HG02870 (cell line): ENCODE measurements around the gene XPC.

Experiments
- ATAC-seq: cut with Tn5 transposase; IDR thresholded peaks from one replicate; pipeline ENCODE4 v1.9.1; 2021; ENCODE audit warnings: mild to moderate bottlenecking, moderate library complexity; ENCODE audit not compliant: unreplicated experiment

XPC gene

DNA sequence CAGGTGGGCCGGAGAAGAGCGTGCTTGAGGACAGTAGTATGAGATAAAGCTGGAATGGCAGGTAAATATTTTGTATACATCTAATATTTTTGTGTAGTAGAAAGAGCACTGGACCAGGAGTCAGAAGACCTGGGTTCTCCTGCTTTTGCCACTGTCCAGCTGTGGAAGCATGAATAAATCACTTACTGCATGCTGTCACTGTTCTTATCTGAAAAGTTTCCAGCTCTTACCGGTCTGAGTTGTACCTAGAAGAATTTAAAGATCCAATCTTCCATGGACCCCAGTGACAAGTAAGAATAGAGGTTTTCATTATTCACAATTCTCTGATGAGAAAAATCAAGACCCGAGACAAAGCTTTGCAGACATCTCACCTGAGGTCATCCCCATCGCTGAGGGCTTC, 5.9 kb downstream of the XPC start:
- ATAC-seq = no peak

DNA sequence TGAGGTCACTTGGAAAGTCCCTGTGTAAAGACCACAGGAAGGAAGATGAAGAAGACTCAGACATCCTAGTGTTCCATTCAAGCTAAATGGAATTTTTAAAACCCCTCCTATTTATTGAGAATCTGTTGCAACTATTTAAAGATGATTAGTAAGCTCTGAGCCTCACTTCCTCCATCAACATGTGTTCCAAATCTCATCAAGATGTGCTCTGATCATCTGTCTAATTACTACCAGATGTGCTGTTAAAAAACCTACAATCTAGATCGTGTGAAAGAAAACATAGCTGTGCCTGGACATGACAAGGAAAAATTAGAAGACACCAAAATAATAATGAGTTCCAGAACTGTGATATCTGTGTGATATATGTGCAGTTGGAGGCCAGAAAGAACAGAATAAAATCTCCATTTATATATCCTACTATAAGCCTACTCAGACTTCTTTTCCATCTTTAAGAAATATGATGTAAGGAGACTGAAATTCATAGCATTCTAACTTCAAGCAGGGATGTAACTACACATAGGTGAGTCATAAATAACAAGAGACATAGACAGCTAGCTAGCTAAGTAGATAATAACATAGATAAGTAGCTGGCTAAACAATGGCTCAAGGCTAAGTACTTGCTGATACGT, 7.8 kb downstream of the XPC start:
- no peak for ATAC-seq

- no peak for ATAC-seq
Observed at GRCh38 chr3:14169871-14170270, 8.5 kb downstream of the XPC start.

DNA sequence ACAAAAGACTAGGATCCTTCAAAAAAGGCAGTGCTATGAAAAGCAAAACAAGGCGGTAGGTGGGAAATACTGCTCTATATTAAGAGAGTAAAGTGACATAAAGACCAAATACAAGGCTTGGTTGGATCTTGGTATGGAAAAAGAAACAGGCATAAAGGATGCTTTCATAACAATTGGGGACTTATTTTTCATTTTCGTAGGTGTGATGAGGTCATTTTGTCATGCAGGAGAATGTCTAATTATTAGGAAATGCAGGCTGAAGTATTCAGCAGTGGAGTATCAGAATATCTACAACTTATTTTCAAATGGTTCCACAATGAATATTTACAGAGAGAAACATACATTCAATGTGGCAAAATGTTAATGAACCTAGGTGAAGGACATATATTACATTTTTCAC, 9.0 kb downstream of the XPC start:
- ATAC-seq = no peak

- ATAC-seq = no peak
Observed at GRCh38 chr3:14166877-14167603, 11.4 kb downstream of the XPC start.

GRCh38 chr3:14162178-14162577, 16.2 kb downstream of the XPC start:
- no peak for ATAC-seq

GRCh38 chr3:14161282-14161681, 17.1 kb downstream of the XPC start:
- no peak for ATAC-seq

DNA sequence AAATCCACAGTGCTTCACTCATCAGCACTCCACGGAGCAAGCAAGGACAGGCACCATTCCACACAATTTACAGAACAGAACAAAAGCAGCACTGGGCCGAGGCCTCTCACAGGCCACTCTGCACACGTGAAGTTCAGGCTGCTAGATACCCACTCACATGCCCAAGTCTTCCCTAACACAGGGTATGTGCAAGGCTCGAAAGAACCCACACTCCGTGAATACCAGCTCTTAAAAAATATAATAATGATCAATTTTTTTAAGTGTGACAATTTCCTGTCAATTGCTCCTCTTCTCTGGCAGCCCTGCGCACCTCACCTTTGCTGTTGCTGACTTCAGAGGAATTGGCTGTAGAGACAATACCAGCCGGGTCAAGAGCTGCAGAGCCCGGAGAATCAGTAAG, 19.0 kb downstream of the XPC start:
- no peak for ATAC-seq

- no peak for ATAC-seq
Observed at GRCh38 chr3:14158370-14158769, 20.0 kb downstream of the XPC start.

- no peak for ATAC-seq
Observed at GRCh38 chr3:14157951-14158350, 20.4 kb downstream of the XPC start.

GRCh38 chr3:14156843-14157561, 21.4 kb downstream of the XPC start:
- no peak for ATAC-seq

DNA sequence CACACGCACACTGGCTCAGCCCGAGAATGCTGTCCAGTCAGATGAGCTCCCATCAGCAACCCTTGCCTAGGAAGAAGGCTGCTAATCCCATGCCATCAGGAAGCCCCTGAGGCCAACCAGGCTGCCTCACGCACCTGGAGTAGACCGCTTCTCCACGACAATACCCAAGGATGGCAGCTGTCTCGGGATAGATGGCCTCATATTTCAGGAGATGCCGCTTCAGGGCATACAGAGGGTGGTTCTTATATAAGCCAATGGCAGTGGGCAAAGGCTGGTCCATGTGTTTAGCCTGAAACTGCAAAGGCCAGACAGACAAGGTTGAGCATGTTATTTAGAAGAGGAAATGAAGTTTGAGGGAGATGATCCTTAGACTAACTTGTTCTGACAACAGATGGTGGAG, 22.2 kb downstream of the XPC start:
- no peak for ATAC-seq

- ATAC-seq = no peak
Observed at GRCh38 chr3:14154895-14155440, 23.4 kb downstream of the XPC start.

DNA sequence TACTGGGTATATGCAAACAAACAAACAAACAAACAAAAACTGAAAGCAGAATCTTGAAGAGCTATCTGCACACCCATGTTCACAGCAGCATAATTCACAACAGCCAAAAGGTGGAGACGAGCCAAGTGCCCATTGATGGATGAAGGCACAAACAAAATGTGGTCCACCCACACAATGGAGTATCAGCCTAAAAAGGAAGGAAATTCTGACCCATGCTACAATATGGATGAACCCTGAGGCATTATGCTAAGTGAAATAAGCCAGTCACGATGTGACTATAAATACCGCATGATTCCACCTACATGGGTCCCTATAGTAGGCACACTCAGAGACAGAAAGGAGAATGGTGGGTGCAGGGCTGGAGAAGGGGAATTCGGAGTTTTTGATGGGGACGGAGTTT, 24.1 kb downstream of the XPC start:
- no peak for ATAC-seq

DNA sequence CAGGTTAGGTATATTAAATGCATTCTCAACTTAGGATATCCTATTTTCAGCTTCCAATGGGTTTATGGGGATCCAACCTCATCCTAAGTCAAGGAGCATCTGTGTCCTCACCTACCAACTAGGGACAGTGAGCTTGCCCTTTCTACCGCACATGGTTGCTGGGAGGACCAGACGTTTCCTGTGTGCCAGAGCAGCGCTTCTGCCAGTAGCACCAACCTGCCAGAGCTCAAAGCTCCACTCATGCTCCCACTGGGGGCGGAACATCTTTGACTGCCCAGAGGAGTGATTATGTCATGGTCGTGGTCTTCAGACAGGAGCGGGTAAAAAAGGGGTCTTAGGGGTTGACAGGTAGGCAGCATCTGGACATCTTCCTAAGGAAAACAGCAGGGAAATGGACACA, 24.7 kb downstream of the XPC start:
- ATAC-seq = no peak

GRCh38 chr3:14152963-14153355, 25.4 kb downstream of the XPC start:
- no peak for ATAC-seq

GRCh38 chr3:14152233-14152962, 26.0 kb downstream of the XPC start:
- ATAC-seq = no peak

GRCh38 chr3:14151471-14152083, 26.8 kb downstream of the XPC start:
- ATAC-seq = no peak

GRCh38 chr3:14150491-14151230, 27.7 kb downstream of the XPC start:
- no peak for ATAC-seq

DNA sequence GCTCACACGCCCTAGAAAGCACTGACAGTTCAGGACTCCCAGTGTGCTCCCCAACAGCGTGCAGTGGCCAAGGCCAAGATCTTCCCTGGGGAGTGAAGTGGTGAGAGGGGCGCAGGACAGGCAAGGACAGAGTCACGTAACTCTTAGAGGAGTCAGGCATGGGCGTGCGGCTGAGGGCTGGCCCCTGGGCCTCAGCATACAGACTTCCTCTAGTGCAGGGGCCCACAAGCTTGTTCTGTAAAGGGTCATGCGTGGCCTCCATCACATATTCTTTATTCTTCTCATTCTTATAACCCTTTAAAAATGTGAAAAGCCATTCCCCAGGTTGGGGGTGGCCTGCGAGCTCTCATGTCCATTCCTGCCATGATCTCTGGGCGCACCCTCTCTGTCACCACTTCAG, 28.3 kb downstream of the XPC start:
- ATAC-seq = no peak
